HCT116 (cell line): ENCODE data around the gene KCTD17. TPM values are rescaled to one million over a fixed set of nuclear protein-coding genes. Genes with fewer than 3 reads are reported as not detected.

Source experiments
- ATAC-seq: fragments of 200-7000 bp; cut with Tn5 transposase; 2 replicates; pipeline ENCODE4 v1.9.1; 2020; ENCODE audit warnings: mild to moderate bottlenecking, moderate library complexity
- BruUV-seq: library from RNA; stranded (reverse); fragments of 400-500 nt; replicated peaks from 2 replicates; lab custom pipeline; 2021; lab: Mats Ljungman, UMichigan
- CTCF ChIA-PET: fragments of 300-600 bp; sonication (Branson Sonifier 250); formaldehyde crosslinking; loops from one replicate; lab custom pipeline; 2021; ENCODE audit warnings: antibody characterized with exemption; lab: Charles Lee
- POLR2A ChIA-PET: fragments of 300-600, 350-600 bp; sonication (Branson Sonifier 250); formaldehyde crosslinking; loops from one replicate; lab custom pipeline; 2021; ENCODE audit warnings: antibody characterized with exemption; lab: Charles Lee
- RAD21 ChIA-PET, 2 experiments: fragments of 300-600 bp; sonication (Branson Sonifier 250); formaldehyde crosslinking; loops; one replicate each; lab custom pipeline; 2023; ENCODE audit warnings: low total read pairs in 2 of 2; ENCODE audit not compliant: uncharacterized antibody in 2 of 2, unreplicated experiment in 2 of 2, low non-redundant PET in 1 of 2; lab: Charles Lee
- DNase-seq: peaks from one replicate; pipeline ENCODE4 v3.0.0-alpha.2; 2010; ENCODE audit warnings: low read depth, low spot score
- H2AFZ ChIP-seq: fragments of 200-600 bp; shearing (Covaris generic), sonication (generic); 2 replicates; pipeline ENCODE4 v1.6.1; 2017; ENCODE audit warnings: low read depth, mixed run types, mixed read lengths, antibody characterized with exemption, low read length; ENCODE audit not compliant: poor library complexity, severe bottlenecking
- H3K27ac ChIP-seq: 2 replicates; pipeline ENCODE4 v1.5.1; 2012; ENCODE audit warnings: low read depth, low read length
- H3K27me3 ChIP-seq: fragments of 200-600 bp; sonication (generic); 2 replicates; pipeline ENCODE4 v1.6.1; 2016; ENCODE audit warnings: mixed run types, low read length, mixed read lengths; ENCODE audit not compliant: insufficient read depth
- H3K36me3 ChIP-seq, 2 experiments: fragments of 200-500 bp in 1 of 2; fragments of 200-600 bp in 1 of 2; sonication (Bioruptor generic) in 1 of 2; sonication (generic) in 1 of 2; 2 replicates each; pipeline versions ENCODE4 v1.5.1 to v1.6.1; 2014 to 2016; ENCODE audit warnings: low read length in 2 of 2, inconsistent platforms in 1 of 2, mixed read lengths in 1 of 2, mixed run types in 1 of 2; ENCODE audit not compliant: insufficient read depth in 2 of 2, control insufficient read depth in 1 of 2
- H3K4me1 ChIP-seq, 2 experiments: fragments of 200-600 bp in 1 of 2; sonication (generic) in 1 of 2; 2 replicates each; pipeline versions ENCODE4 v1.5.1 to v1.6.1; 2012 to 2017; ENCODE audit warnings: low read length in 2 of 2, inconsistent platforms in 1 of 2, mild to moderate bottlenecking in 1 of 2, mixed read lengths in 1 of 2, mixed run types in 1 of 2, moderate library complexity in 1 of 2; ENCODE audit not compliant: insufficient read depth in 2 of 2, control insufficient read depth in 1 of 2
- H3K4me2 ChIP-seq: fragments of 200-600 bp; sonication (generic); 2 replicates; pipeline ENCODE4 v1.6.1; 2017; ENCODE audit warnings: mixed run types, low read length, mixed read lengths
- H3K4me3 ChIP-seq, 2 experiments: fragments of 200-600 bp in 1 of 2; sonication (generic) in 1 of 2; replicated peaks in 1 of 2; 2 replicates each; pipeline ENCODE4 v1.5.1; 2011 to 2016; ENCODE audit warnings: low read length in 2 of 2, control low read depth in 1 of 2, low read depth in 1 of 2, mild to moderate bottlenecking in 1 of 2, mixed read lengths in 1 of 2, mixed run types in 1 of 2
- H3K79me2 ChIP-seq: fragments of 200-600 bp; sonication (generic); 2 replicates; pipeline ENCODE4 v1.6.1; 2017; ENCODE audit warnings: mild to moderate bottlenecking, mixed run types, low read length, moderate library complexity, mixed read lengths; ENCODE audit not compliant: insufficient read depth
- H3K9ac ChIP-seq: fragments of 200-600 bp; sonication (generic); 2 replicates; pipeline ENCODE4 v1.6.1; 2016; ENCODE audit warnings: low read length, mixed read lengths
- H3K9me2 ChIP-seq: fragments of 200-600 bp; sonication (generic), shearing (Covaris generic); 2 replicates; pipeline ENCODE4 v1.6.1; 2017; ENCODE audit warnings: mixed run types, mild to moderate bottlenecking, moderate library complexity; ENCODE audit not compliant: insufficient read depth
- H3K9me3 ChIP-seq, 2 experiments: fragments of 200-500 bp in 1 of 2; fragments of 200-600 bp in 1 of 2; sonication (Bioruptor generic) in 1 of 2; sonication (generic) in 1 of 2; 2 replicates each; pipeline ENCODE4 v1.6.1; 2014 to 2017; ENCODE audit warnings: low read length in 2 of 2, mixed read lengths in 2 of 2, inconsistent platforms in 1 of 2, low read depth in 1 of 2, mild to moderate bottlenecking in 1 of 2, mixed run types in 1 of 2, moderate library complexity in 1 of 2; ENCODE audit not compliant: control insufficient read depth in 1 of 2, insufficient read depth in 1 of 2
- H4K20me1 ChIP-seq: fragments of 200-600 bp; sonication (generic), shearing (Covaris generic); 2 replicates; pipeline ENCODE4 v1.6.1; 2017; ENCODE audit warnings: mixed run types, mild to moderate bottlenecking, moderate library complexity; ENCODE audit not compliant: insufficient read depth
- CBX3 ChIP-seq: IDR thresholded peaks from 2 replicates; pipeline ENCODE4 v1.6.1; 2012; ENCODE audit warnings: low read depth
- ELF1 ChIP-seq: IDR thresholded peaks from 2 replicates; pipeline ENCODE4 v1.6.1; 2012; ENCODE audit warnings: low read depth, borderline replicate concordance
- EZH2 ChIP-seq: fragments of 200-600 bp; sonication (generic); IDR thresholded peaks from 2 replicates; pipeline ENCODE4 v1.6.1; 2017; ENCODE audit warnings: antibody characterized with exemption, mixed run types
- EZH2phosphoT487 ChIP-seq: fragments of 200-600 bp; IDR thresholded peaks from 2 replicates; pipeline ENCODE4 v1.6.1; 2018; ENCODE audit warnings: antibody characterized with exemption, borderline replicate concordance
- FOSL1 ChIP-seq: IDR thresholded peaks from 2 replicates; pipeline ENCODE4 v1.6.1; 2012; ENCODE audit warnings: low read depth
- SIN3A ChIP-seq: IDR thresholded peaks from 2 replicates; pipeline ENCODE4 v1.6.1; 2012; ENCODE audit warnings: low read depth
- ZFX ChIP-seq: fragments of 450-650 bp; IDR thresholded peaks from 2 replicates; pipeline ENCODE4 v1.6.1; 2017
- intact Hi-C: fragments of 100-400 bp; cut with micrococcal nuclease; formaldehyde crosslinking; loops from 2 replicates; pipeline ENCODE4 v1.10.0; 2022
- total RNA-seq: library from RNA; stranded (reverse); gene quantifications from one replicate; pipeline ENCODE4 v1.2.1, GENCODE V29; 2021; ENCODE audit not compliant: unreplicated experiment
- TF ChIP-seq, protein P1 (sequence below): IDR thresholded peaks from 2 replicates; pipeline ENCODE4 v1.6.1; 2012
- TF ChIP-seq, protein P2 (sequence below): IDR thresholded peaks from 2 replicates; pipeline ENCODE4 v1.6.1; 2011; ENCODE audit warnings: mild to moderate bottlenecking, low read length, moderate library complexity; ENCODE audit not compliant: insufficient replicate concordance; ENCODE audit errors: extremely low read depth

KCTD17 gene
- total RNA-seq, 1 experiment from 2014 or later, result 23.4 TPM

DNA sequence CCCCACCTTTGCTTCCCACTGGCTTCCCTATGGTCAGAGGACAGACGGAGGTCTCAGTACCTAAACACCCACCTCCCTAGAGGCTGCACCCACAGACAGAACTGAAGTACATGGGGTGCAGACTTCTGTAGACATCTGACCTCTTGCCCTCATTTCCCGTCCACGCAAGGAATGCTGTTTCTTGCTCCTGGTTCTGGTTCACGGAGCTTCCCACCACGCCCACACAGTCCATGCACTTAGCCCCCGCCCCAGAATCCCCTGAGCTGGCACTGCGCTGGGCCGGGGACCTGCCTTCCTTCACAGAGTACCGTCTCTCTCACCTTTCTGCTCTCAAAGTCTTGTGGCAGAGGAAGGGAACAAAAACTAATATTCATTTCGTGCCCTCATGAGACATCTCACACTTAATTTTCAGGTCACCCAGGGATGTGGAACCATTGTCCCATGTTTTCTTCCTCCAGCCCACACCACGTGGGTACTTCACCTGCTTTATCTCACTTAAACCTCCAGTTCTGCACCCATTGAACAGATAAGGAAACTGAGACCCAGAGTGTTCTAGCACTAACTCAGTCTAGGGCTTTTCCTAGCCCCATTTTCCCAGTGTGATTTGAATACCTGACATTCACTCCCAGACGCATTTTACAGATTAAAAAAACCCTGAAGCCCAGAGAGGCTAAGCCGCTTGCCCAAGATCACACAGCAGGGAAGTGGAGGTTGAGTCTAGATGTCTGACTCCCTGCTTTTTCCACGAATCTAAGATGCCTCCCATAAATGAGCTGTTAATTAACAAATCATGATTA, 52.3 kb downstream of the KCTD17 start (continued):
- TF ChIP-seq, protein P1, sequence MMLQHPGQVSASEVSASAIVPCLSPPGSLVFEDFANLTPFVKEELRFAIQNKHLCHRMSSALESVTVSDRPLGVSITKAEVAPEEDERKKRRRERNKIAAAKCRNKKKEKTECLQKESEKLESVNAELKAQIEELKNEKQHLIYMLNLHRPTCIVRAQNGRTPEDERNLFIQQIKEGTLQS, result no peak
- TF ChIP-seq EZH2phosphoT487 (no peak), ZFX (no peak), CBX3 (no peak), FOSL1 (no peak)

DNA sequence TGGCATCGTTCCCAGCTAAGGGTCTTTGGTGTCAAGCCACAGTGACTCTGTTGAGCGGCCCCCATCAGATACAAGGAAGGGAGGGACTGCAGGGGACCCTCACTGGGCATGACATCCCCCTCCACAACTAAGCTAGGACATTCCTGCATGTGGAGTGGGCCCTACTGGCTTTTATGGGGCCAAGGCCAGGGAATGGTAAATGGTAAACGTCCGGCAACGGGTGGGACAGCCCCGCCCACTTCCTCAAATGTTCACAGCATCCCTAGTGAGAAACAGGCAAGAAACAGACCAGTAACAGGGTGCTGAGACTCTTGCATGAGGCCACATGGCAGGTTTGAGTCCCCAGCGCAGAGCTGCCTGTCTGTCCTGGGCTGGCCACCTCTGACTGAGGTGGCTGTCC, 53.6 kb downstream of the KCTD17 start:
- H3K36me3 ChIP-seq, result no peaks in the 10 kb centered on the region
- H3K27me3 ChIP-seq, result no peaks in the 10 kb centered on the region
- H4K20me1 ChIP-seq, result no peaks in the 10 kb centered on the region
- peaks cover 0 to 14% of the 10 kb centered on the region in 2 experiments; a peak in 1 of 4 replicates for H3K4me1 ChIP-seq
- ChIA-PET RAD21 (no interaction called here), CTCF (no interaction called here), POLR2A (no interaction called here)
- no peaks in the 10 kb centered on the region for H3K9me3 ChIP-seq
- DNase-seq, result no peak
- H3K9me2 ChIP-seq, result no peaks in the 10 kb centered on the region
- H3K79me2 ChIP-seq, result no peaks in the 10 kb centered on the region
- no peak overlapping the region for H3K4me2 ChIP-seq
- intact Hi-C loops, result no loop called here
- H3K4me3 ChIP-seq, result no peak overlapping the region
- H3K9ac ChIP-seq, result no peak overlapping the region
- H3K27ac ChIP-seq, result no peak overlapping the region
- no TSS peak for BruUV-seq
- no peak for ATAC-seq
- TF ChIP-seq ELF1, result no peak
- TF ChIP-seq SIN3A, result no peak
- no peak overlapping the region for H2AFZ ChIP-seq

DNA sequence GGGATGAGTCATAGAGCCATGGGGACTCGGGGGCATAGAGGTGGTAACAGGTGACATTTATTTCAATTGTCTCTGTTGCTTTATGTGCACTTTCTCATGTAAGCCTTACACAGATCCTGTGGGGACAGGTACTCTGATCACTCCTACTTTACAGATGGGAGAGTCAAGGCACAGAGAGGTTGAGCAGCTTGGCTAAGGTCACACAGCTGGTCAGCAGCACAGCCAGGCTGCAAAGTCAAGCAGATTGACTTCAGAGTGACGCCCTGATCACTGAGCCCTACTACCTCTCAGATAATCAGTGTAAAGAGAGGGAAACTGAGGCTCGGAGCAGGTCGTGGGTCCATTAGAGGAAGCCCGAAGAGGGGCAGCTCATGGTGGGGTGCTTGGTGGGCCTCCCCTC, 54.4 kb downstream of the KCTD17 start:
- Histone ChIP-seq H3K79me2 (no peaks in the 10 kb centered on the region), H3K36me3 (no peaks in the 10 kb centered on the region), H3K27ac (no peak overlapping the region), H2AFZ (no peak overlapping the region), H3K4me3 (no peak overlapping the region), H3K4me2 (no peak overlapping the region), H3K9me3 (no peaks in the 10 kb centered on the region), H3K9ac (no peak overlapping the region), H3K9me2 (no peaks in the 10 kb centered on the region), H4K20me1 (no peaks in the 10 kb centered on the region), H3K4me1 (peaks cover 0 to 6% of the 10 kb centered on the region in 2 experiments; a peak in 1 of 4 replicates), H3K27me3 (no peaks in the 10 kb centered on the region)
- CTCF ChIA-PET, result no interaction called here
- no peak for DNase-seq
- TF ChIP-seq EZH2 (no peak), SIN3A (no peak)
- TF ChIP-seq, protein P2, sequence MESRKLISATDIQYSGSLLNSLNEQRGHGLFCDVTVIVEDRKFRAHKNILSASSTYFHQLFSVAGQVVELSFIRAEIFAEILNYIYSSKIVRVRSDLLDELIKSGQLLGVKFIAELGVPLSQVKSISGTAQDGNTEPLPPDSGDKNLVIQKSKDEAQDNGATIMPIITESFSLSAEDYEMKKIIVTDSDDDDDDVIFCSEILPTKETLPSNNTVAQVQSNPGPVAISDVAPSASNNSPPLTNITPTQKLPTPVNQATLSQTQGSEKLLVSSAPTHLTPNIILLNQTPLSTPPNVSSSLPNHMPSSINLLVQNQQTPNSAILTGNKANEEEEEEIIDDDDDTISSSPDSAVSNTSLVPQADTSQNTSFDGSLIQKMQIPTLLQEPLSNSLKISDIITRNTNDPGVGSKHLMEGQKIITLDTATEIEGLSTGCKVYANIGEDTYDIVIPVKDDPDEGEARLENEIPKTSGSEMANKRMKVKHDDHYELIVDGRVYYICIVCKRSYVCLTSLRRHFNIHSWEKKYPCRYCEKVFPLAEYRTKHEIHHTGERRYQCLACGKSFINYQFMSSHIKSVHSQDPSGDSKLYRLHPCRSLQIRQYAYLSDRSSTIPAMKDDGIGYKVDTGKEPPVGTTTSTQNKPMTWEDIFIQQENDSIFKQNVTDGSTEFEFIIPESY, result no peak
- no peak for ATAC-seq
- intact Hi-C loops, result no loop called here
- no TSS peak for BruUV-seq
- POLR2A ChIA-PET, result no interaction called here
- RAD21 ChIA-PET, result no interaction called here
